ENCODE data around the gene GNLY. TPM values are rescaled to one million over a fixed set of nuclear protein-coding genes. Genes with fewer than 3 reads are reported as not detected.
A peak's percentile ranks its signal among the peaks of the same experiment; 100 is the strongest.

The GNLY gene
- polyA plus RNA-seq, 1 of the 3 experiments (the other 2 are of a cell fraction), result not detected

GRCh38 chr2:85728883-85729824 lies 35.0 kb downstream of the GNLY start:
- no peak overlapping the region for H3K27ac ChIP-seq (ENCODE audit: low read depth in 2 of 2, low read length in 1 of 2)

More at GRCh38 chr2:85728883-85729824, 35.0 kb downstream of the GNLY start:
- Histone ChIP-seq H3K4me1 (ENCODE audit: control insufficient read depth in 1 of 2, insufficient read depth in 2 of 2, low read depth in 1 of 2, low read length in 1 of 2) (peaks cover 0 to 11% of the 10 kb centered on the region in 2 experiments; a peak in 1 of 4 replicates), H3K79me2 (ENCODE audit: insufficient read depth) (no peaks in the 10 kb centered on the region), H3F3A (replicated peaks; ENCODE audit: insufficient read depth) (peaks cover 2% of the 10 kb centered on the region), H2AFZ (ENCODE audit: low read depth) (peak overlapping the region; percentile 73), H4K20me1 (ENCODE audit: insufficient read depth) (no peaks in the 10 kb centered on the region), H3K9ac (no peak overlapping the region), H3K36me3 (replicated peaks in 1 of 2; ENCODE audit: control insufficient read depth in 1 of 2, insufficient read depth in 2 of 2, low read length in 1 of 2) (no peaks in the 10 kb centered on the region), H3K9me2 (no peaks in the 10 kb centered on the region), H3K27me3 (ENCODE audit: insufficient read depth) (no peaks in the 10 kb centered on the region), H3K4me3 (ENCODE audit: low read depth in 2 of 2, low read length in 1 of 2) (peak overlapping the region in 1 of 2 experiments; percentile 47; a peak in 1 of 4 replicates), H3K4me2 (no peak overlapping the region), H3K9me3 (no peaks in the 10 kb centered on the region)
- peak; percentile 90 for DNase-seq
- TF ChIP-seq TCF12 (IDR thresholded peaks at IDR 0.05) (peak; percentile 32; the same call in 1 of the 2 replicates), MAX (IDR thresholded peaks at IDR 0.05; ENCODE audit: low read depth) (no peak), FOXJ3 (CRISPR knock-in tag; IDR thresholded peaks at IDR 0.05) (no peak), CTCF (IDR thresholded peaks at IDR 0.05) (peak; percentile 97), NRF1 (IDR thresholded peaks at IDR 0.05; ENCODE audit: low read depth, low read length) (no peak), GATA2 (CRISPR knock-in tag; IDR thresholded peaks at IDR 0.05) (no peak), RCOR1 (IDR thresholded peaks at IDR 0.05; ENCODE audit: low read length) (0 out of 2 replicates have a peak, but pooled peaks have one; percentile 14), USF1 (IDR thresholded peaks at IDR 0.05; ENCODE audit: borderline replicate concordance, low read depth) (no peak), SMC3 (IDR thresholded peaks at IDR 0.05; ENCODE audit: low read depth, low read length) (peak; percentile 99), JUND (IDR thresholded peaks at IDR 0.05) (no peak), CHD2 (IDR thresholded peaks at IDR 0.05; ENCODE audit: low read length, partially characterized antibody) (no peak), TEAD4 (IDR thresholded peaks at IDR 0.05; ENCODE audit: borderline replicate concordance, insufficient read depth) (no peak), RAD21 (IDR thresholded peaks at IDR 0.05; ENCODE audit: low read length) (peak; percentile 99), RFX5 (IDR thresholded peaks at IDR 0.05; ENCODE audit: low read length) (no peak), NFIC (IDR thresholded peaks at IDR 0.05; ENCODE audit: borderline replicate concordance) (no peak), REST (IDR thresholded peaks at IDR 0.05; ENCODE audit: low read depth, low read length) (peak; percentile 55; the same call in 1 of the 2 replicates), MEF2A (IDR thresholded peaks at IDR 0.05; ENCODE audit: borderline replicate concordance, low read depth) (no peak), RXRA (IDR thresholded peaks at IDR 0.05; ENCODE audit: borderline replicate concordance, low read depth) (peak; percentile 26; the same call in 1 of the 2 replicates)
- CTCF ChIA-PET, result interaction anchor here (0.6 to 2.5 kb wide), 57 partner anchors 8 to 576 kb away, joined by 3 to 231 read pairs (median 5); partner anchors contain the start of genes ATOH8 and GNLY
- 60% methylated on average over 17 of the region's 26 CpGs for WGBS (ENCODE audit: low lambda C conversion rate)
- POLR2A ChIA-PET, result interaction anchor here (1.0 kb wide), 1 partner anchor 85 kb away, joined by 5 read pairs; no protein-coding TSS in a partner anchor
